Caco-2 (cell line): ENCODE results near the gene TGFBRAP1. TPM values are rescaled to one million over a fixed set of nuclear protein-coding genes. Genes with fewer than 3 reads are reported as not detected.

ENCODE experiments used
- BruUV-seq: library from RNA; stranded (reverse); fragments of 400-500 nt; replicated peaks from 2 replicates; lab custom pipeline; 2021; lab: Mats Ljungman, UMichigan
- CTCF ChIA-PET: fragments of 300-600 bp; sonication (Branson Sonifier 250); formaldehyde crosslinking; loops from one replicate; lab custom pipeline; 2022; ENCODE audit warnings: antibody characterized with exemption; lab: Charles Lee
- POLR2A ChIA-PET: fragments of 300-600 bp; sonication (Branson Sonifier 250); formaldehyde crosslinking; loops from one replicate; lab custom pipeline; 2022; ENCODE audit warnings: antibody characterized with exemption; lab: Charles Lee
- DNase-seq, 2 experiments: peaks; one replicate each; pipeline versions ENCODE4 v3.0.0 to v3.0.0-alpha.2; 2020 to 2022
- H3K27me3 ChIP-seq: replicated peaks from 2 replicates; pipeline ENCODE4 v1.6.0; 2011; ENCODE audit warnings: low read length; ENCODE audit not compliant: control insufficient read depth, insufficient read depth
- H3K36me3 ChIP-seq: 2 replicates; pipeline ENCODE4 v1.5.1; 2011; ENCODE audit warnings: low read length; ENCODE audit not compliant: control insufficient read depth, insufficient read depth
- H3K4me1 ChIP-seq: fragments of 250-450 bp; sonication (Bioruptor Pico); 2 replicates; pipeline ENCODE4 v1.5.1; 2020; ENCODE audit warnings: mild to moderate bottlenecking
- H3K4me3 ChIP-seq: 2 replicates; pipeline ENCODE4 v1.5.1; 2011; ENCODE audit warnings: low read depth, mild to moderate bottlenecking, control low read depth, low read length
- H3K9me3 ChIP-seq: fragments of 250-450 bp; sonication (Bioruptor Pico); 2 replicates; pipeline ENCODE4 v1.5.1; 2020; ENCODE audit warnings: mild to moderate bottlenecking, moderate library complexity
- H3K27ac Mint-ChIP-seq: one replicate; pipeline ENCODE4 v1.8.0; 2022; ENCODE audit warnings: mixed read lengths; ENCODE audit not compliant: unreplicated experiment
- H3K27me3 Mint-ChIP-seq: one replicate; pipeline ENCODE4 v1.8.0; 2022; ENCODE audit warnings: mixed read lengths; ENCODE audit not compliant: insufficient read depth, unreplicated experiment
- H3K36me3 Mint-ChIP-seq: one replicate; pipeline ENCODE4 v1.8.0; 2022; ENCODE audit warnings: mild to moderate bottlenecking, mixed read lengths; ENCODE audit not compliant: insufficient read depth, unreplicated experiment
- H3K4me1 Mint-ChIP-seq: one replicate; pipeline ENCODE4 v1.8.0; 2022; ENCODE audit warnings: low read depth, mixed read lengths; ENCODE audit not compliant: unreplicated experiment
- H3K4me3 Mint-ChIP-seq: one replicate; pipeline ENCODE4 v1.8.0; 2022; ENCODE audit warnings: mild to moderate bottlenecking, moderate library complexity, mixed read lengths; ENCODE audit not compliant: unreplicated experiment
- H3K9me3 Mint-ChIP-seq: one replicate; pipeline ENCODE4 v1.8.0; 2022; ENCODE audit warnings: mixed read lengths; ENCODE audit not compliant: unreplicated experiment
- intact Hi-C: fragments of 100-400 bp; cut with micrococcal nuclease; formaldehyde crosslinking; loops from one replicate; pipeline ENCODE4 v1.10.0; 2022; ENCODE audit not compliant: unreplicated experiment
- total RNA-seq: library from RNA; stranded (reverse); gene quantifications from 2 replicates; pipeline ENCODE4 v1.2.3, GENCODE V29; 2022
- TF ChIP-seq, protein P1 (sequence below), 2 experiments: fragments of 200-600 bp in 1 of 2; IDR thresholded peaks; 1 replicate in 1 of 2; 2 replicates in 1 of 2; pipeline versions ENCODE4 v1.5.1 to v1.8.0; 2011 to 2022; ENCODE audit warnings: antibody characterized with exemption in 1 of 2, control low read depth in 1 of 2, inconsistent platforms in 1 of 2, low read depth in 1 of 2, low read length in 1 of 2, mild to moderate bottlenecking in 1 of 2, moderate library complexity in 1 of 2; ENCODE audit not compliant: insufficient read depth in 1 of 2, severe bottlenecking in 1 of 2, unreplicated experiment in 1 of 2

TGFBRAP1 gene
- total RNA-seq, 1 experiment from 2014 or later, result 26.0 TPM

DNA sequence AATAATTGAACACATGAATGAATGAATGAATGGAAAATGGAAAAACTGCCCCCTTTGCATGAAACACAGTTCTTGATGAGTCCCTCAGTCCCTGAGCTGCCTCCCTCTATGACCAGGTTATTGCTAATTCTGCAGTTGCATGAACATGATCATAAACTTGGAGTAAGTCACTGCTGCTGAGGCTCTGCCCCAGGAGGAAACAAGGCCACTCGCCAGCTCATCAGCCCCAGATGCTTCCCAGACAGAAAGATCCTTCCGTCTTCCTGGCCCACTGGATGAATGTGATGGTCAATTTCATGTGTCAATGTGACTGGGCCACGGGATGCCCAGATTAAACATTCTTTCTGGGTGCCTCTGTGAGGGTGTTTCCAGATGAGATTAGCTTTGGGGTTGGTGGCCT lies 71.6 kb downstream of the TGFBRAP1 start:
- H3K36me3 ChIP-seq, result no peaks in the 10 kb centered on the region
- DNase-seq, result no peak
- H3K27me3 ChIP-seq, result no peaks in the 10 kb centered on the region
- no peaks in the 10 kb centered on the region for H3K9me3 ChIP-seq
- H3K27me3 Mint-ChIP-seq, result no peaks in the 10 kb centered on the region
- BruUV-seq, result no TSS peak
- TF ChIP-seq, protein P1, sequence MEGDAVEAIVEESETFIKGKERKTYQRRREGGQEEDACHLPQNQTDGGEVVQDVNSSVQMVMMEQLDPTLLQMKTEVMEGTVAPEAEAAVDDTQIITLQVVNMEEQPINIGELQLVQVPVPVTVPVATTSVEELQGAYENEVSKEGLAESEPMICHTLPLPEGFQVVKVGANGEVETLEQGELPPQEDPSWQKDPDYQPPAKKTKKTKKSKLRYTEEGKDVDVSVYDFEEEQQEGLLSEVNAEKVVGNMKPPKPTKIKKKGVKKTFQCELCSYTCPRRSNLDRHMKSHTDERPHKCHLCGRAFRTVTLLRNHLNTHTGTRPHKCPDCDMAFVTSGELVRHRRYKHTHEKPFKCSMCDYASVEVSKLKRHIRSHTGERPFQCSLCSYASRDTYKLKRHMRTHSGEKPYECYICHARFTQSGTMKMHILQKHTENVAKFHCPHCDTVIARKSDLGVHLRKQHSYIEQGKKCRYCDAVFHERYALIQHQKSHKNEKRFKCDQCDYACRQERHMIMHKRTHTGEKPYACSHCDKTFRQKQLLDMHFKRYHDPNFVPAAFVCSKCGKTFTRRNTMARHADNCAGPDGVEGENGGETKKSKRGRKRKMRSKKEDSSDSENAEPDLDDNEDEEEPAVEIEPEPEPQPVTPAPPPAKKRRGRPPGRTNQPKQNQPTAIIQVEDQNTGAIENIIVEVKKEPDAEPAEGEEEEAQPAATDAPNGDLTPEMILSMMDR (IDR thresholded peaks at IDR 0.05; ENCODE audit: insufficient read depth in 1 of 2, low read depth in 1 of 2, low read length in 1 of 2, severe bottlenecking in 1 of 2, unreplicated experiment in 1 of 2), result no peak
- peaks cover 7% of the 10 kb centered on the region for H3K4me1 Mint-ChIP-seq
- no peak overlapping the region for H3K4me3 ChIP-seq
- ChIA-PET POLR2A (no interaction called here), CTCF (no interaction called here)
- peaks cover 12% of the 10 kb centered on the region; the same call in 1 of the 2 replicates for H3K4me1 ChIP-seq
- H3K9me3 Mint-ChIP-seq, result no peaks in the 10 kb centered on the region
- H3K27ac Mint-ChIP-seq, result no peak overlapping the region
- intact Hi-C loops, result no loop called here
- H3K36me3 Mint-ChIP-seq, result peaks cover 19% of the 10 kb centered on the region
- H3K4me3 Mint-ChIP-seq, result no peak overlapping the region

GRCh38 chr2:105256431-105257047 lies 73.0 kb downstream of the TGFBRAP1 start:
- ChIA-PET CTCF (no interaction called here), POLR2A (no interaction called here)
- peak; percentile 34 to 51 for DNase-seq
- H3K4me3 ChIP-seq, result no peak overlapping the region
- intact Hi-C loops, result no loop called here
- no peaks in the 10 kb centered on the region for H3K9me3 ChIP-seq
- Mint-ChIP-seq H3K27me3 (no peaks in the 10 kb centered on the region), H3K4me1 (peaks cover 7% of the 10 kb centered on the region), H3K9me3 (no peaks in the 10 kb centered on the region), H3K36me3 (peaks cover 13% of the 10 kb centered on the region), H3K27ac (peak overlapping the region; percentile 58), H3K4me3 (peak overlapping the region; percentile 22)
- H3K4me1 ChIP-seq, result peaks cover 12% of the 10 kb centered on the region; the same call in 1 of the 2 replicates
- BruUV-seq, result no TSS peak
- H3K36me3 ChIP-seq, result no peaks in the 10 kb centered on the region
- TF ChIP-seq, protein P1 (IDR thresholded peaks at IDR 0.05; ENCODE audit: insufficient read depth in 1 of 2, low read depth in 1 of 2, low read length in 1 of 2, severe bottlenecking in 1 of 2, unreplicated experiment in 1 of 2), result no peak
- no peaks in the 10 kb centered on the region for H3K27me3 ChIP-seq

DNA sequence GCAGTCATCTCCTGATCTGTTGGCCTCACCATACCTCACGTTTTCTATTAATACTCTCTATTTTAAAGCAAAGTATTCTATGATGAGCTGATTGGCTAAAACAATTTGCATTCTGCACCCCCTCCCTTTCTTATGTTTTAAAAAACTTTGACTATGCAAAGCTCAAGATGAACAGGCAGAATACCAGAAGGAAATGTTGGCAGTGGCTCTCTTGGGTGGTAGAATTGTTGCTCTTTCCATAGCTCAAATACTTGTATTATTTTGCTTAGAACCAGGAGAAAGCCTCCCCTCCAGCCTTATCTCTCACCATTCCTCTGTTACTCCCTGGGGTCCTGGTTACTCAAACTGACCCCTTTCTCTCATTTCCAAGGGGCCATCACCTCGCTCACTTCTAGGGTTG lies 73.6 kb downstream of the TGFBRAP1 start:
- Histone ChIP-seq H3K27me3 (no peaks in the 10 kb centered on the region), H3K4me3 (no peak overlapping the region), H3K36me3 (no peaks in the 10 kb centered on the region), H3K9me3 (no peaks in the 10 kb centered on the region), H3K4me1 (peaks cover 12% of the 10 kb centered on the region; the same call in 1 of the 2 replicates)
- intact Hi-C loops, result no loop called here
- no peak for DNase-seq
- no peak overlapping the region for H3K4me3 Mint-ChIP-seq
- peaks cover 7% of the 10 kb centered on the region for H3K4me1 Mint-ChIP-seq
- H3K27ac Mint-ChIP-seq, result peak overlapping the region; percentile 58
- TF ChIP-seq, protein P1 (IDR thresholded peaks at IDR 0.05; ENCODE audit: insufficient read depth in 1 of 2, low read depth in 1 of 2, low read length in 1 of 2, severe bottlenecking in 1 of 2, unreplicated experiment in 1 of 2), result no peak
- no peaks in the 10 kb centered on the region for H3K9me3 Mint-ChIP-seq
- H3K27me3 Mint-ChIP-seq, result no peaks in the 10 kb centered on the region
- ChIA-PET POLR2A (no interaction called here), CTCF (no interaction called here)
- BruUV-seq, result no TSS peak
- peaks cover 8% of the 10 kb centered on the region for H3K36me3 Mint-ChIP-seq
